Measurements from ENCODE around the gene ATXN2. TPM values are rescaled to one million over a fixed set of nuclear protein-coding genes. Genes with fewer than 3 reads are reported as not detected.

Gene ATXN2
- total RNA-seq, 8 experiments from 2014 or later = 21.3 to 103 (median 36.7) TPM

GRCh38 chr12:111447571-111448265 lies 151.4 kb downstream of the ATXN2 start:
- in situ Hi-C loops (cut with MboI; ENCODE audit: low pct_unique_long_range_greater_than_20kb in 2 of 9, low sequenced_read_pairs in 9 of 9, unreplicated experiment in 9 of 9) = loop anchor here in 1 of 9 experiments (10.0 kb wide), 1 partner anchor 113 kb away; no protein-coding TSS in a partner anchor
- Histone ChIP-seq H3K4me3 (no peak overlapping the region), H3K27ac (no peak overlapping the region), H3K4me1 (replicated peaks in 1 of 2) (peaks cover 15 to 19% of the 10 kb centered on the region in 2 donors)
- no peak for ATAC-seq (replicated peaks in 6 of 8)
- 100% methylated on average over 1 to 3 of the region's 28 CpGs; no CpG with 5 or more reads in 7 of the 10 experiments for WGBS, 10 experiments

- 80 to 100% (median 97%) methylated on average over 1 to 4 of the region's 20 CpGs; no CpG with 5 or more reads in 2 of the 10 experiments for WGBS, 10 experiments
- Histone ChIP-seq H3K4me3 (no peak overlapping the region), H3K4me1 (replicated peaks in 1 of 2) (peaks cover 15 to 19% of the 10 kb centered on the region in 2 donors), H3K27ac (peak overlapping the region; percentile 64 to 92)
- in situ Hi-C loops (cut with MboI; ENCODE audit: low pct_unique_long_range_greater_than_20kb in 2 of 9, low sequenced_read_pairs in 9 of 9, unreplicated experiment in 9 of 9) = loop anchor here in 1 of 9 experiments (10.0 kb wide), 1 partner anchor 112 kb away; no protein-coding TSS in a partner anchor
- ATAC-seq (replicated peaks in 6 of 8) = no peak
Observed at GRCh38 chr12:111446631-111447570, 152.2 kb downstream of the ATXN2 start.

- Histone ChIP-seq H3K4me1 (replicated peaks in 1 of 2) (peaks cover 15 to 19% of the 10 kb centered on the region in 2 donors), H3K4me3 (no peak overlapping the region), H3K27ac (peak overlapping the region; percentile 64 to 92)
- ATAC-seq (replicated peaks in 6 of 8) = peak in 6 of 8 experiments; percentile 2 to 18 (median 14)
- WGBS, 10 experiments = 17 to 100% (median 81%) methylated on average over 1 to 3 of the region's 6 CpGs; no CpG with 5 or more reads in 4 of the 10 experiments
- in situ Hi-C loops (cut with MboI; ENCODE audit: low pct_unique_long_range_greater_than_20kb in 2 of 9, low sequenced_read_pairs in 9 of 9, unreplicated experiment in 9 of 9) = loop anchor here in 1 of 9 experiments (10.0 kb wide), 1 partner anchor 111 kb away; no protein-coding TSS in a partner anchor
Observed at GRCh38 chr12:111445726-111446581, 153.2 kb downstream of the ATXN2 start.

GRCh38 chr12:111444925-111445725 lies 154.0 kb downstream of the ATXN2 start:
- in situ Hi-C loops (cut with MboI; ENCODE audit: low pct_unique_long_range_greater_than_20kb in 2 of 9, low sequenced_read_pairs in 9 of 9, unreplicated experiment in 9 of 9) = loop anchor here in 1 of 9 experiments (10.0 kb wide), 1 partner anchor 110 kb away; no protein-coding TSS in a partner anchor
- peak overlapping the region; percentile 64 to 92 for H3K27ac ChIP-seq
- ATAC-seq (replicated peaks in 6 of 8) = peak; percentile 6 to 85 (median 70)
- H3K4me1 ChIP-seq (replicated peaks in 1 of 2) = peaks cover 15 to 19% of the 10 kb centered on the region in 2 donors
- whole genome bisulfite sequencing, 10 experiments = 69 to 100% (median 87%) methylated on average over 1 to 5 of the region's 11 CpGs; no CpG with 5 or more reads in 6 of the 10 experiments
- H3K4me3 ChIP-seq = no peak overlapping the region

- Histone ChIP-seq H3K27ac (peak overlapping the region in 1 of 2 donors; percentile 92), H3K4me3 (no peak overlapping the region), H3K4me1 (replicated peaks in 1 of 2) (peaks cover 15 to 19% of the 10 kb centered on the region in 2 donors)
- in situ Hi-C loops (cut with MboI; ENCODE audit: low pct_unique_long_range_greater_than_20kb in 2 of 9, low sequenced_read_pairs in 9 of 9, unreplicated experiment in 9 of 9) = loop anchor here in 1 of 9 experiments (10.0 kb wide), 1 partner anchor 110 kb away; no protein-coding TSS in a partner anchor
- ATAC-seq (replicated peaks in 6 of 8) = no peak
- 100% methylated on average over 1 to 2 of the region's 8 CpGs; no CpG with 5 or more reads in 6 of the 10 experiments for WGBS, 10 experiments
Observed at GRCh38 chr12:111444314-111444924, 154.7 kb downstream of the ATXN2 start.

GRCh38 chr12:111443586-111443985 lies 155.5 kb downstream of the ATXN2 start:
- no peak overlapping the region for H3K27ac ChIP-seq
- no peak overlapping the region for H3K4me3 ChIP-seq
- peak in 6 of 8 experiments; percentile 5 to 65 (median 26) for ATAC-seq (replicated peaks in 6 of 8)
- peaks cover 15 to 20% of the 10 kb centered on the region in 2 donors for H3K4me1 ChIP-seq (replicated peaks in 1 of 2)
- 33 to 100% (median 97%) methylated on average over 1 to 5 of the region's 7 CpGs; no CpG with 5 or more reads in 4 of the 10 experiments for WGBS, 10 experiments
- in situ Hi-C loops (cut with MboI; ENCODE audit: low pct_unique_long_range_greater_than_20kb in 2 of 9, low sequenced_read_pairs in 9 of 9, unreplicated experiment in 9 of 9) = loop anchor here in 1 of 9 experiments (10.0 kb wide), 1 partner anchor 109 kb away; no protein-coding TSS in a partner anchor

GRCh38 chr12:111443086-111443485 lies 156.0 kb downstream of the ATXN2 start:
- in situ Hi-C loops (cut with MboI; ENCODE audit: low pct_unique_long_range_greater_than_20kb in 2 of 9, low sequenced_read_pairs in 9 of 9, unreplicated experiment in 9 of 9) = loop anchor here in 1 of 9 experiments (10.0 kb wide), 1 partner anchor 108 kb away; no protein-coding TSS in a partner anchor
- WGBS, 10 experiments = 94 to 100% (median 100%) methylated on average over 1 to 3 of the region's 7 CpGs; no CpG with 5 or more reads in 5 of the 10 experiments
- H3K4me3 ChIP-seq = no peak overlapping the region
- peaks cover 18 to 25% of the 10 kb centered on the region in 2 donors for H3K4me1 ChIP-seq (replicated peaks in 1 of 2)
- no peak for ATAC-seq (replicated peaks in 6 of 8)
- no peak overlapping the region for H3K27ac ChIP-seq

GRCh38 chr12:111442301-111443045 lies 156.6 kb downstream of the ATXN2 start:
- peaks cover 18 to 26% of the 10 kb centered on the region in 2 donors for H3K4me1 ChIP-seq (replicated peaks in 1 of 2)
- WGBS, 10 experiments = 20 to 100% (median 65%) methylated on average over 1 to 3 of the region's 10 CpGs; no CpG with 5 or more reads in 6 of the 10 experiments
- no peak for ATAC-seq (replicated peaks in 6 of 8)

GRCh38 chr12:111441107-111441928 lies 157.8 kb downstream of the ATXN2 start:
- WGBS, 10 experiments = 68 to 100% (median 97%) methylated on average over 1 to 7 of the region's 7 CpGs; no CpG with 5 or more reads in 2 of the 10 experiments

More at GRCh38 chr12:111442301-111443045, 156.6 kb downstream of the ATXN2 start:
- no peak overlapping the region for H3K4me3 ChIP-seq
- in situ Hi-C loops (cut with MboI; ENCODE audit: low pct_unique_long_range_greater_than_20kb in 2 of 9, low sequenced_read_pairs in 9 of 9, unreplicated experiment in 9 of 9) = loop anchor here in 1 of 9 experiments (10.0 kb wide), 1 partner anchor 108 kb away; no protein-coding TSS in a partner anchor
- H3K27ac ChIP-seq = peak overlapping the region in 1 of 2 donors; percentile 35

More at GRCh38 chr12:111441107-111441928, 157.8 kb downstream of the ATXN2 start:
- no peak for ATAC-seq (replicated peaks in 6 of 8)
- H3K27ac ChIP-seq = no peak overlapping the region
- no peak overlapping the region for H3K4me3 ChIP-seq
- in situ Hi-C loops (cut with MboI; ENCODE audit: low pct_unique_long_range_greater_than_20kb in 2 of 9, low sequenced_read_pairs in 9 of 9, unreplicated experiment in 9 of 9) = loop anchor here in 1 of 9 experiments (10.0 kb wide), 1 partner anchor 107 kb away; no protein-coding TSS in a partner anchor
- peaks cover 16 to 26% of the 10 kb centered on the region in 2 donors for H3K4me1 ChIP-seq (replicated peaks in 1 of 2)

Data from motor neuron (in vitro differentiated cells).